Measurements from ENCODE around the gene COA1.
A peak's percentile ranks its signal among the peaks of the same experiment; 100 is the strongest.

DNA sequence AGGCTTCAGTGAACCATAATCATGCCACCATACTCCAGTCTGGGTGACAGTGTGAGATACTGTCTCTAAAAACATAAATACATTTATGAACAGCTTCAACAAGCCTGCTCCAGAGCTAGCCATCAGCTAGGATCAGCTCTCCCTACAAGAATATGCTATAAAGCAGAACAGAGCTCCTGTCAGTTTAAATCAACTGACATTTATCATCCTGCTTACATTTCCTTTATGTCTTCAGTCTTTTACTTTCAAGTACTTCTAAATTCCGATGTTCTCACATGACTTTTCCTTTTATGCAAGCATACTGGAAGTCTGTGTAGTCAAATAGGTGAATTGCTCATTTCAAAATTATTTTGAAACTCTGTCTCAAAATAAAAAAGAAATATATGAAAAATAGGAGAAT is 64.6 kb downstream of the COA1 start:
- TF ChIP-seq, protein P1, sequence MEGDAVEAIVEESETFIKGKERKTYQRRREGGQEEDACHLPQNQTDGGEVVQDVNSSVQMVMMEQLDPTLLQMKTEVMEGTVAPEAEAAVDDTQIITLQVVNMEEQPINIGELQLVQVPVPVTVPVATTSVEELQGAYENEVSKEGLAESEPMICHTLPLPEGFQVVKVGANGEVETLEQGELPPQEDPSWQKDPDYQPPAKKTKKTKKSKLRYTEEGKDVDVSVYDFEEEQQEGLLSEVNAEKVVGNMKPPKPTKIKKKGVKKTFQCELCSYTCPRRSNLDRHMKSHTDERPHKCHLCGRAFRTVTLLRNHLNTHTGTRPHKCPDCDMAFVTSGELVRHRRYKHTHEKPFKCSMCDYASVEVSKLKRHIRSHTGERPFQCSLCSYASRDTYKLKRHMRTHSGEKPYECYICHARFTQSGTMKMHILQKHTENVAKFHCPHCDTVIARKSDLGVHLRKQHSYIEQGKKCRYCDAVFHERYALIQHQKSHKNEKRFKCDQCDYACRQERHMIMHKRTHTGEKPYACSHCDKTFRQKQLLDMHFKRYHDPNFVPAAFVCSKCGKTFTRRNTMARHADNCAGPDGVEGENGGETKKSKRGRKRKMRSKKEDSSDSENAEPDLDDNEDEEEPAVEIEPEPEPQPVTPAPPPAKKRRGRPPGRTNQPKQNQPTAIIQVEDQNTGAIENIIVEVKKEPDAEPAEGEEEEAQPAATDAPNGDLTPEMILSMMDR (IDR thresholded peaks at IDR 0.05) = no peak
- TF ChIP-seq POLR2AphosphoS5 (IDR thresholded peaks at IDR 0.05) = peak in 1 of 3 donors; percentile 16
- no peak for TF ChIP-seq POLR2A (IDR thresholded peaks at IDR 0.05)
- no peak for TF ChIP-seq EP300 (IDR thresholded peaks at IDR 0.05; ENCODE audit: low read depth)
